Ecto neural progenitor cell (in vitro differentiated cells): ENCODE measurements around the gene ZNF235.
"Not testable (repeated sequence)": the region's sequence is repeated elsewhere in the genome, so short reads cannot be mapped to it uniquely, and the experiment has no call there.

Experiments used
- DNase-seq: peaks from one replicate; pipeline ENCODE4 v3.0.0-alpha.2; 2018; ENCODE audit warnings: low spot score

ZNF235 gene

GRCh38 chr19:44255705-44256411, 49.0 kb downstream of the ZNF235 start:
- DNase-seq, result no peak

GRCh38 chr19:44254496-44254895, 50.3 kb downstream of the ZNF235 start:
- DNase-seq, result no peak

- not testable (repeated sequence) for DNase-seq
Measured at GRCh38 chr19:44253392-44253791, 51.4 kb downstream of the ZNF235 start.

- DNase-seq, result not testable (repeated sequence)
Measured at GRCh38 chr19:44252332-44252731, 52.5 kb downstream of the ZNF235 start.

GRCh38 chr19:44236384-44236783, 68.4 kb downstream of the ZNF235 start:
- DNase-seq, result no peak
